Measurements from ENCODE around the gene AHRR.

Gene AHRR

DNA sequence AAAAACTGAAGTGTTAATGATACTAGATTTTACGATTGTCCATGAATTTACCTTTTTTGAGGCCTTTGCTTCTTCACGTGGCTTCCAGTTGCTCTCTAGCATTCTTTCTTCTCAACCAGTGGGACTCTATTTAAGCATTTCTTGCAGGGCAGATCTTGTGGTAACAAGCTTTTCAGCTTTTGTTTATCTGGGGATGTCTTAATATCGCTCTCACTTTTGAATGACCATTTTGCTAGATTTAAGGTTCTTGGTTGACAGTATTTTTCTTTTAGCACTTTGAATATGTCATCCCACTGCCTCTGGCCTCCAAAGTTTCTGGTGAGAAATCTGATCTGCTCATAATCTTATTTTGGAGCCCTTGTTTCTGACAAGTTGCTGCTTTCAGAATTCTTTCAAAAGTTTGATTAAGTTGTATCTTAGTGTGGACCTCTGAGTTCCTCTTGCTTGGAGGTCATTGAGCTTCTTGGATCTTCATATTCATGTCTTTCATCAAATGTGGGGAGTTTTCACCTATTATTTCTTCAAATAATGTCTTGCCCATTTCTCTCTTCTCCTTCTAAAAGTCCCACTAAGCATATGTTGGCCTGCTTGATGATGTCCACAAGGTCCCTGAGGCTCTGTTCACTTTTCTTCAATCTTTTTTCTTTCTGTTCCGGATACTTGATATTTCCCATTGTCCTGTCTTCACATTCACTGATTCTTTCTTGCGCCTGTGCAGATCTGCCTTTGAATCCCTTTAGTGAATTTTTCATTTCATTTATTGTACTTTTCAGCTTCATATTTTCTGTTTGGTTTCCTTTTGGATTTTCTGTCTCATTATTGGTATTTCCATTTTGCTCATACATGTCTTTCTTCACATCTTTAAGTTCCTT, 130.3 kb downstream of the AHRR start:
- TF ChIP-seq, protein P1, sequence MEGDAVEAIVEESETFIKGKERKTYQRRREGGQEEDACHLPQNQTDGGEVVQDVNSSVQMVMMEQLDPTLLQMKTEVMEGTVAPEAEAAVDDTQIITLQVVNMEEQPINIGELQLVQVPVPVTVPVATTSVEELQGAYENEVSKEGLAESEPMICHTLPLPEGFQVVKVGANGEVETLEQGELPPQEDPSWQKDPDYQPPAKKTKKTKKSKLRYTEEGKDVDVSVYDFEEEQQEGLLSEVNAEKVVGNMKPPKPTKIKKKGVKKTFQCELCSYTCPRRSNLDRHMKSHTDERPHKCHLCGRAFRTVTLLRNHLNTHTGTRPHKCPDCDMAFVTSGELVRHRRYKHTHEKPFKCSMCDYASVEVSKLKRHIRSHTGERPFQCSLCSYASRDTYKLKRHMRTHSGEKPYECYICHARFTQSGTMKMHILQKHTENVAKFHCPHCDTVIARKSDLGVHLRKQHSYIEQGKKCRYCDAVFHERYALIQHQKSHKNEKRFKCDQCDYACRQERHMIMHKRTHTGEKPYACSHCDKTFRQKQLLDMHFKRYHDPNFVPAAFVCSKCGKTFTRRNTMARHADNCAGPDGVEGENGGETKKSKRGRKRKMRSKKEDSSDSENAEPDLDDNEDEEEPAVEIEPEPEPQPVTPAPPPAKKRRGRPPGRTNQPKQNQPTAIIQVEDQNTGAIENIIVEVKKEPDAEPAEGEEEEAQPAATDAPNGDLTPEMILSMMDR (IDR thresholded peaks at IDR 0.05; ENCODE audit: control insufficient read depth, extremely low read depth, insufficient read depth) = no peak
- H3K4me3 ChIP-seq (ENCODE audit: low read depth, low read length) = no peak overlapping the region
- no peak for DNase-seq (ENCODE audit: low read depth)

DNA sequence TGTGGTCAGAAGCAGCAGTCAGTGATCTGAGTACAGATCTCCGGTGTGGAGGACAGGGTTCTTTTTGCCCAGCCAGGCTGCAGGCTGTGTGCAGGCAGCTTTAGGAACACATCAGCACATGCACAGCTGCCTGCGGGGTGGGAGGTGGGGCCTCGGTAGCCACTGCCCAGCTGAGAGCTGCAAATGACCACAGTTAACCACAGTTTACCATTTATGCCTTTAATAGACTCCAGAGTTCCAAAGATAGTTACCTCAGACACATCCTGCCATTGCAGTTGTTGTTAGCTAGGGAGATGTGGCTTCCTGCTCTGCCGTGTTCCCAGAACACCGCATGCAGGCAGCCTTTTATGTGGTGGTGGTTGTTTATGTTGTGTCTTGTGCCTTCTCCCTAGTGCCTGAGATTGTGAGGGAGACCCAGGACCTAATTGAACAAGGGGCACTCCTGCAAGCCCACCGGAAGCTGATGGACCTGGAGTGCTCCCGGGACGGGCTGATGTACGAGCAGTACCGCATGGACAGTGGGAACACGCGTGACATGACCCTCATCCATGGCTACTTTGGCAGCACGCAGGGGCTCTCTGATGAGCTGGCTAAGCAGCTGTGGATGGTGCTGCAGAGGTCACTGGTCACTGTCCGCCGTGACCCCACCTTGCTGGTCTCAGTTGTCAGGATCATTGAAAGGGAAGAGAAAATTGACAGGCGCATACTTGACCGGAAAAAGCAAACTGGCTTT, 131.6 kb downstream of the AHRR start:
- TF ChIP-seq, protein P1 (IDR thresholded peaks at IDR 0.05; ENCODE audit: control insufficient read depth, extremely low read depth, insufficient read depth) = no peak
- no peak for DNase-seq (ENCODE audit: low read depth)
- no peak overlapping the region for H3K4me3 ChIP-seq (ENCODE audit: low read depth, low read length)

DNA sequence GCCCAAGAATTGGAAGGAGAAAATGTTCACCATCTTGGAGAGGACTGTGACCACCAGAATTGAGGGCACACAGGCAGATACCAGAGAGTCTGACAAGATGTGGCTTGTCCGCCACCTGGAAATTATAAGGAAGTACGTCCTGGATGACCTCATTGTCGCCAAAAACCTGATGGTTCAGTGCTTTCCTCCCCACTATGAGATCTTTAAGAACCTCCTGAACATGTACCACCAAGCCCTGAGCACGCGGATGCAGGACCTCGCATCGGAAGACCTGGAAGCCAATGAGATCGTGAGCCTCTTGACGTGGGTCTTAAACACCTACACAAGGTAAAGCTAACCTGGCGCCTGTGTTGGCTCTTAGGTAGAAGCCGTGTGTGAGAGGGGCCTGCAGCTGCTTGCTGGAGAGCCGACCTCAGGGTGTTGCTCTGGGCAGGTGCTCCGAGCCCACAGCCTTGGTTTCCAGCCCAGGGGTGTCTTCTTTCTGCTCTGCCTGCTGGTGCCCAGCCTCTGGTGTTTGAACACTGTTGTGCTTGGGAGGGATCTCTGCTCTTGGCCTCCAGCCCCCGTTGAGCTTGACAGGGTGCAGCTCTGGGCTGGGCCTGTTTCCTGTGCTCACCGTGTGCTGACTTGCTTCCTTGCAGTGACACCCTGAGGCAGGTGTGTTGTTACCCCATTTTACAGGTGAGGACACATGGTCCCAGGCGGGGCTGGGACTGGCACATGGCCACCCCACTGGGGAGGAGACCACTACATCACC, 132.4 kb downstream of the AHRR start:
- TF ChIP-seq, protein P1 (IDR thresholded peaks at IDR 0.05; ENCODE audit: control insufficient read depth, extremely low read depth, insufficient read depth) = no peak
- DNase-seq (ENCODE audit: low read depth) = no peak
- H3K4me3 ChIP-seq (ENCODE audit: low read depth, low read length) = no peak overlapping the region

DNA sequence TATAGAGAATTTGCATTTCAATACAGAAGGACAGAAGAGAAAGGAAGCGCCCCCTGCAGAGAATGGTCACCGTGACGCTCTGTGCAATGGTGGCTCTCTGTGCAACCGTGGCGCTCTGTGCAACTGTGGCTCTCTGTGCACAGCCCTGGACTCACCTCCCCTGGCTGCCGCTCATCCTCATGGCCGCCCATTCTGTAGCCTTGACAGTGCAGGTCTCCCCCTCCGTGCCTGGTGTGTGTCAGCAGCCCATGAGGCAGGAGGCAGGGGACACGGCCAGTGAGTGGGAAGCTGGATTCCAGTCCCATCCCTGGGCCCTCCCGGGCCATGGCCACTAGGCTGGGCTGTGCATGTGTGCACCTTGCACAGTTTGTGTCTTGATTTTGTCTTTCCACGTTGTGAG, 133.4 kb downstream of the AHRR start:
- no peak for DNase-seq (ENCODE audit: low read depth)
- TF ChIP-seq, protein P1 (IDR thresholded peaks at IDR 0.05; ENCODE audit: control insufficient read depth, extremely low read depth, insufficient read depth) = no peak
- H3K4me3 ChIP-seq (ENCODE audit: low read depth, low read length) = no peak overlapping the region

DNA sequence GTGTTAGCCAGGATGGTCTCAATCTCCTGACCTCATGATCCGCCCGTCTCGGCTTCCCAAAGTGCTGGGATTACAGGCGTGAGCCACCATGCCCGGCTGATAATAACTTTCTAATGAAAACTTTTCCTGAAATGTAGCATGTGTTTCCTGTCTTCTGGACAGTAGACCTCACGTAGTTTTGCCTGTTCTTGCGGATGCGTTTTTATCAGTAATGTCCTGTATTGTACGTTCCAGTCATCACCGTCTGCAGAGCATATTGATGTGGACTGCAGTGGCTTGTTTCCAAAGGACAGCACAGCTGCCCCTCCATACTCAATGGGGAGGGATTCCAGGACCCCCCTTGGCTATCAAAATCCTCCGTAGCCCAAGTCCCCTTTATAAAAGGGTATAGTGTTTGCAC, 134.3 kb downstream of the AHRR start:
- TF ChIP-seq, protein P1 (IDR thresholded peaks at IDR 0.05; ENCODE audit: control insufficient read depth, extremely low read depth, insufficient read depth) = no peak
- H3K4me3 ChIP-seq (ENCODE audit: low read depth, low read length) = no peak overlapping the region
- no peak for DNase-seq (ENCODE audit: low read depth)

DNA sequence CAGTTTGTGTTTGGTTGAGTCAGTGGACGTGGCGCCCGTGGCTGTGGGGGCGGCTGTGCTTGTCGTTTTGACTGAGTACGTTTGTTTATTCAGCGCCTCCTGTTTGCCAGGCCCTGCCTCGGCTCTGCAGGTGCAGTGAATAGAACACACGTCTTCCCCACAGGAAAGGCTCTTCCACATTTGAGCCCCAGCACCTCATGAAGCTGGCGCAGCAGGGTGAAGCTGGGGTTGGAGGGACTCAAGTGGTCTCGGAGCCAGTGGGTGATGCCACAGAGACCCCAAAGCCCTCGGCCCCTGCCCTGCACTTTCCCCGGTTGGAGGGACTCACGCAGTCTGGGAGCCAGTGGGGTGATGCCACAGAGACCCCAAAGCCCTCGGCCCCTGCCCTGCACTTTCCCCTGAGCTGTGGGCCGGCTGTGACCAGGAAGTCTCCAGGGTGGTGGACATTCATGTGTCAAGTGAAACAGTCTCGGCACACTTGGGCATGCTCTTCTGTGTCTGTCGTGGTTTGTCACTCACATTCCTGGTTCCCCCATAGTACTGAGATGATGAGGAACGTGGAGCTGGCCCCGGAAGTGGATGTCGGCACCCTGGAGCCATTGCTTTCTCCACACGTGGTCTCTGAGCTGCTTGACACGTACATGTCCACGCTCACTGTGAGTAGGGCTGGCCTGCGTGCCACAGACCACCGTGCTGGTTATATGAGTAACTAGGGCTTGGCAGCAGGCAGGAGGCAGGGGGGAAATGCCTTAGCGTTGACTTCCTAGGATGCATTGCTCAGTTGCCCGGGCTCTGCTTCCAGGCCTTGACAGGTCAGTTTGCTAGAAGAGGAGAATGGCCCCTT, 135.1 kb downstream of the AHRR start:
- TF ChIP-seq, protein P1 (IDR thresholded peaks at IDR 0.05; ENCODE audit: control insufficient read depth, extremely low read depth, insufficient read depth) = no peak
- no peak for DNase-seq (ENCODE audit: low read depth)
- no peak overlapping the region for H3K4me3 ChIP-seq (ENCODE audit: low read depth, low read length)

All from LNCaP clone FGC (cell line).